GM18499 (cell line): ENCODE data around the gene ORC4.

Source experiments
- ATAC-seq: cut with Tn5 transposase; IDR thresholded peaks from one replicate; pipeline ENCODE4 v1.9.1; 2021; ENCODE audit warnings: moderate number of reproducible peaks; ENCODE audit not compliant: insufficient read depth, unreplicated experiment

The ORC4 gene

GRCh38 chr2:148020111-148021058 lies at the start of gene ORC4:
TSS of gene ORC4 (minus strand) at chr2:148020737. CDS start at chr2:147975958, 44,779 bp downstream.
- peak; percentile 45 for ATAC-seq

DNA sequence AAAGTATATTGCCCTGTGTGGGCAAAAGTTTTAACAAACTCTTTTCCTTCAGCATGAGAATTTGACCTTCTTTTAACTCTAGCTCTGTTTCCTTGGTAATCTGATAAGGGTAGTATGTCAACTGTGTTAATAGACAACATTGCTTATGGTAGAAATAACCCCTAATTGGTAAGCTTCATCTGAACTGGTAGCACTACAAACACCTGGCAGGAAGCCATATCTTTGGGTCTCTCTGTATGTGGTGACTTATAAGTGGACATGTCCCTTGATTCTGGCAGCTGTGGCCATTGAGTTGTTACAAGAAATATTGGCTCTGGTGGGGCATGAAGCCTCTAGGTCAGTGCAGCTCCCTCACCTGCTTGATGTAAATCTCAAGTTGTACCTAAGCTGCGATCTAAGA lies 47.3 kb upstream of the ORC4 start:
- ATAC-seq = no peak

DNA sequence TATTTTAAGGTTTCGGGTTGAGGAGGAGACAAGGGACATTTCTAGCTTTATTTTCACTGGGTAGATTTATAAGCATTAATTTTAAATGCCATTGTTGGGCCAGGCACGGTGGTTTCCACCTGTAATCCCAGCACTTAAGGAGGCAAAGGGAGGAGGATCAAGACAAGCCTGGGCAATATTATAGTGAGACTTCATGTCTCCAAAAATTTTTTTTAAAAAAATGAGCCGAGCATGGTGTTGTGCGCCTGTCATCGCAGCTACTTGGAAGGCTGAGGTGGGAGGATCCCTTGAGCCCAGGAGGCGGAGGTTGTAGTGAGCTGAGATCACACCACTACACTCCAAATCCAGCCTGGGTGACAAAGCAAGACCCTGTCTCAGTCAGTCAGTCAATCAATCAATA lies 45.4 kb upstream of the ORC4 start:
- ATAC-seq = no peak

- no peak for ATAC-seq
Observed at GRCh38 chr2:148063633-148064032, 43.1 kb upstream of the ORC4 start.

DNA sequence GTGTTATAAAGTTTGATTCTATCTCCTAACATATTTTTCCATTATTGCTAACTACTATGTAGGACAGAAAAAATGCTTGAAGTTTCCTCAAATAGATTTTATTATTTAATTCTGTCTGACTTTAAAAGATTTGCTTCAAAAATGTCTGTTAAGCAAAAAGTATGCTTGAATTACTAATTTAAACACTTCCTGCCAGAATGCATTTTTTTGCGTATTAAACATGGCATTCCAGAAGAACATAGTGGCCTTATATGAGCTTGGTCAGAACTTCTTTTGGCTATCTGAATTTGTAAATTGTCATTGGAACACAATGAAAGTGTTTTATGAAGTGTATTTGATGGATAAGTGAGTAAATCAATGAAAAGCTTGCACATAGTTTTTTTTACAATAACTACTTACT lies 38.1 kb upstream of the ORC4 start:
- ATAC-seq = no peak

DNA sequence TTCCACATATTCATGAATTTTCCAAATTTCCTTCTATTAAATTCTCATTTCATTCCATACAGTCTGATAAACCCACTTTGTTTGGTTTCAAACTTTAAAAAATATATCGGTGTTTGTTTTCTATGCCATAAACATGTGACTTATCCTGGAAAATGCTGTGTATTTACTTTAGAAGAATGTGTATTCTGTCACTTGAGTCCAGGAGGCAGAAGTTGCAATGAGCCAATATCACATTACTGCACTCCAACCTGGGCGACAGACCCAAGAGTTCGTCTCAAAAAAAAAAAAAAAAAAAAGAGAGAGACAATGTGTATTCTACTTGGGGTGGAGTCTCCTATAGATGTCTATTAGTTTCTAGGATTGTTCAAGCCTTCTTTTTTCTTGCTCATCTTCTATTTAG lies 32.1 kb upstream of the ORC4 start:
- no peak for ATAC-seq

GRCh38 chr2:148049284-148049683 lies 28.7 kb upstream of the ORC4 start:
- no peak for ATAC-seq

GRCh38 chr2:148048475-148049221 lies 28.1 kb upstream of the ORC4 start:
- peak; percentile 54 for ATAC-seq

DNA sequence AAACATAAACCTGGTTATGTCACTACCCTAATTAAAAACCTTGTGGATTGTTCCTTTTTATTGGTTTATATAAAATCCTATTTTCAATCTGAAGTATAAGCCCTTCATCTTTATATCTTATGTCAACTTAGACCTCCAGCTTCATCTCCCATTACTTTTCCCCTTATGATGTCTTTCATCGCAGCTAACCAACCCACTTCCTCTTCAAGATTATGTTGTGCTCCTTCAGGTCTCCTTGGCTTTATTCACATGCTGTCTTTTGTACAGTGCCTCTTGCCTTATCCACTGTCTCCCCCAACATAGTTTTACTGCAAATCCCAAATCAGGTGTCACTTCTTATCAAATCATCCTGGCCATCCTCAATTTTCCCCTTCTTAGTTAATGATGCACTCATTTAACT lies 26.3 kb upstream of the ORC4 start:
- ATAC-seq = no peak

DNA sequence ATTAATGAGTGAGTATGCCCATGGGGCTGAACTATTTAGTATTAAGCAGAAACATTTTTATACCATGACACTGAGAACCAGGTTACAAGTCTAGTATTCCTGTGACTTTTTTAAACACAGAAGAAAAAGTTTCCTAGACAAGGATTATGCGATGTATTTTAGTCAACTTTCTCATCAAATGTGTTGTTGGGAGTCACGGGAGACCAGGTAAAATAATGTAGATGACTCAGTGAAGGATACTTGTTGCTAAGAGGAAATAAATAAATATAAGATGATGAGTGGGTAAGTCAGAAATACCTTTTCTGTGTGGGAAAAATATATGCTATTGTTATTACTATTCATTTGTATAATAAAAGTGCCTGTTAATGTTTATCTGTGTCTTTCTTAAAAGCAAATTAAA lies 23.8 kb upstream of the ORC4 start:
- no peak for ATAC-seq

DNA sequence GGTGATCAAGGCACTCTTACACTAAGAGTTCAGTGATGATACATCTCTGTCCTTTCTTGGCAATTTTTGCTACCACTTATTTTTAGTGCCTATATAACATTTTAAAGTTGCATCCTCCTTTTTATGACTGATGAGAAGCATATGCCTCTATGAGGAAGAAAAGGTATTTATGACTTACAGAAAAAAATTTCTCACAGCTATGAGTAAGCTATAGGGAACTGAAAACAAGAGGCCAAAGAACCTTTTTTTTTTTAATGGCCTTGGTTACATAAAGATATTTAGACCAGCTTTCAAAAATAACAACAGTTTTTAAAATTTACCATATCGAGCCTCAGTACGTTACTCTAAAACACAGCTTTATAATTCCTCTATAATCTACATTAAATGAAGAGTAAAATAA lies 21.7 kb upstream of the ORC4 start:
- peak; percentile 94 for ATAC-seq

DNA sequence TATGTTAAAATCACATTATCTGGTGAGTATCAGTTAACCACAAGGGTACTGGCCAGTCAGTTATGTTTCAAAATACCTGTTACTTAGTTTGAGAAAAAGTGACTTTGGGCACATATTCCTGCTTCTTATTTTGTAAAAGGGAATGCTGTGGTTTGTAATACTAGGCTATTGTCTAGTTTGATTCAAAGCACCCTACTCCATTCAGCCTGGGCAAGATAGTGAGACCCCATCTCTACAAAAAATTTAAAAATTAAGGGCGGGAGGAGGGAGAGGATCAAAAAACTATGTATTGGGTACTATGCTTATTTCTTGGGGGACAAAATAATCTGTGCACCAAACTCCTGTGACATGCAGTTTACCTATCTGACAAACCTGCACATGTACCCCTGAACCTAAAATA lies 19.2 kb upstream of the ORC4 start:
- no peak for ATAC-seq

DNA sequence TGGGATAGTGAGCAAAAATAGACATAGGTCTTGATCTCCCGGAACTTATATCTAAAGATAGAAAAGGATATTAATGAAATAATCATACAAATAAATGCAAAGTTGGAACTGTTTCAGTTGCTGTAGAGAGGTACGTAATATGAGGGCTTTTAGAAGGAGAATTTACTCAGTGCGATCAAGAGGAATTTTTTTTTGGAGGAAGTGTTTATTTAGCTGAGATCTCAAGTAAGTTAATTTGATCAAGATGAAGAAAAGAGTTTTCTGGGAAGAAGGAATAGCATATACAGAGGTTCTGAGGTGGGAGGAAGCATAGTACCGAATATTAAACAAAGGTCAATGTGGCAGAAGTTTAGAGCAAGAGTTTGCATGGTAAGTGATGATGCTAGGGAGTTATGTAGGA lies 11.7 kb upstream of the ORC4 start:
- no peak for ATAC-seq

DNA sequence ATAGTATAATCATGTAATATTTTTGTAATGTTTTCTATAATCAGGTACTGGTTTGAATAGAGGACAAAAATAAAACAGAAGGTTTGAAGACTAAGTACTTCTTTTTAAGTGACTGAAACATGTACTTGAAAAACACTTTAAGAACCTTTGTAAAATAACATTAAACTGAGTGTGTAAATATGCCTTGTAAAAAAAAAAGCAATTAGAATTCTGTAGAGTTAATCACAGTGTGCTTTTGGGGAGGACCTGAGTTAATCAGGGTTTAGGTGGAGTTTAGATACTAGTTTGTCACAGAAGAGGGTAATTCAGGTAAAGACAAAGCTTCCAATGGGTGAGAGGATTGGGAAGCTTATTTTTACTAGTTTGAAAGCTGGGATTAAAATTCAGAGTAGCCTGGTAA lies 10.6 kb upstream of the ORC4 start:
- no peak for ATAC-seq

GRCh38 chr2:148028781-148029180 lies 8.2 kb upstream of the ORC4 start:
- ATAC-seq = no peak

DNA sequence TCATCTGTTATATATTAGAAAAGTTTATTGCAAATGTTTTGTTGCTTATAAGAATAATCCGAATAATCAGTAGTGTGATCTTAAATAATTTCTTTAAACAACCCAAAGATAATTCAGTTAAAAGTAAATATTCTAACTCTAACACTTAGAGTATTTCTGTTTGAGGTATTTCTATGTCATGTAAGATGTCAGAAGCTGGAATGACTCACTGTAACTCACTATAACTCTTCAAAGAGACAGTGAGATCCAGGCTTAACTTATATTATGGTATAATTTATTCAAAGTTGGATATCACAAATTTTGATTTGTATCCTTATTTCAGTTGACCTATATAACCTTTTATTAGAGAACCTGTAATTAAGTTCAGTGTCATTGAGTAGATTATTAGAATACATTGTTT lies 7.3 kb upstream of the ORC4 start:
- ATAC-seq = no peak

DNA sequence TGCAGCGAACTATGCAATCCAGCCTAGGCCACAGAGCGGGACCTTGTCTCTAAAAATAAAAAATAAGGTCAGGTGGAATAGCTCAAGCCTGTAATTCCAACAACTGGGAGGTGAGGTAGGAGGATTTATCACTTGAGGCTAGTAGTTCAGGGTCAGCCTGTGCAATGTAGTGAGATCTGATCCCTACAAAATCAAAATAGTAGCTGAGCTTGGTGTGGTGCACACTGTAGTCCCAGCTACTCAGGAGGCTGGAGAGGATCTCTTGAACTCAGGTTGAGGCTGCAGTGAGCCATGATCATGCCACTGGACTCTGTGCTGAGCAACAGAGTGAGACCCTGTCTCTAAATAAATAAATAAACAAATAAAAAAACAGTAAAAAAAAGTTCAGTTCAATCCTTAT lies 6.0 kb upstream of the ORC4 start:
- no peak for ATAC-seq

- peak; percentile 34 for ATAC-seq
Observed at GRCh38 chr2:148023861-148024260, 3.3 kb upstream of the ORC4 start.

- ATAC-seq = no peak
Observed at GRCh38 chr2:148022882-148023281, 2.3 kb upstream of the ORC4 start.

DNA sequence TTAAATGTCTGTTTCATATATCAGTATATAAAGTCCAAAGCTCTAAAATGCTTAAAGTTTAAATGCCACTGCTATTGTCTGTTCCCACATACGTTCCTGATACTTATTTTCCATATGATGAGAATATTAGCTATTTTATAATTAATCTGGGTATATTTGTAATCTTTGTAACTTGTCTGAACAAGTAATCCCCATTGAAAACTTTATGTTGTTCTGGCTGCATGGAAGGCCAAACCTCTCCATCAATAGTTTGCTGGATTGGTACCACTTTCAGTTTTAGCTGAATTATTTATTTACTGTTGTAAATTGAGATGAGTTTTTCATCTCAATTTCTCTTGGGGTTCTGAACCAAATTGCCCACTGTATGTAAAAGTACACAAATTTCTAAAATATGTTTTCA lies 1.8 kb upstream of the ORC4 start:
- ATAC-seq = no peak

- no peak for ATAC-seq
Observed at GRCh38 chr2:148021886-148022285, 1.3 kb upstream of the ORC4 start.
